Astrocyte (in vitro differentiated cells and primary cell): Measurements from ENCODE around the gene NBPF1. TPM values are rescaled to one million over a fixed set of nuclear protein-coding genes. Genes with fewer than 3 reads are reported as not detected.
A peak's percentile ranks its signal among the peaks of the same experiment; 100 is the strongest.
"Not testable (repeated sequence)": the region's sequence is repeated elsewhere in the genome, so short reads cannot be mapped to it uniquely, and the experiment has no call there.

Experiments
- DNase-seq: peaks from one replicate; pipeline ENCODE4 v3.0.0-alpha.2; 2010; ENCODE audit warnings: low read depth
- FAIRE-seq: peaks from 2 replicates; lab custom pipeline; 2011; peaks lifted over from hg19 to GRCh38; lab: Jason Lieb, UNC
- H2AFZ ChIP-seq: 2 replicates; pipeline ENCODE4 v1.6.0; 2012; ENCODE audit warnings: low read depth, low read length, inconsistent platforms
- H3K27ac ChIP-seq: 2 replicates; pipeline ENCODE4 v1.5.1; 2011; ENCODE audit warnings: low read depth, low read length, inconsistent platforms
- H3K27me3 ChIP-seq: 2 replicates; pipeline ENCODE4 v1.6.0; 2011; ENCODE audit warnings: low read length, inconsistent platforms; ENCODE audit not compliant: insufficient read depth
- H3K36me3 ChIP-seq: 2 replicates; pipeline ENCODE4 v1.5.1; 2011; ENCODE audit warnings: low read length, inconsistent platforms; ENCODE audit not compliant: insufficient read depth
- H3K4me1 ChIP-seq: 2 replicates; pipeline ENCODE4 v1.5.1; 2011; ENCODE audit warnings: low read length, inconsistent platforms; ENCODE audit not compliant: insufficient read depth
- H3K4me2 ChIP-seq: 2 replicates; pipeline ENCODE4 v1.6.0; 2012; ENCODE audit warnings: low read length, inconsistent platforms
- H3K4me3 ChIP-seq: 2 replicates; pipeline ENCODE4 v1.5.1; 2011; ENCODE audit warnings: low read depth, mild to moderate bottlenecking, low read length, inconsistent platforms; ENCODE audit not compliant: insufficient read depth
- H3K79me2 ChIP-seq: 2 replicates; pipeline ENCODE4 v1.6.0; 2012; ENCODE audit warnings: mild to moderate bottlenecking, low read length, inconsistent platforms; ENCODE audit not compliant: insufficient read depth
- H3K9ac ChIP-seq: 2 replicates; pipeline ENCODE4 v1.6.0; 2012; ENCODE audit warnings: mild to moderate bottlenecking, low read length, inconsistent platforms
- H3K9me3 ChIP-seq: 2 replicates; pipeline ENCODE4 v1.5.1; 2012; ENCODE audit warnings: low read depth, mild to moderate bottlenecking, low read length, inconsistent platforms; ENCODE audit not compliant: insufficient read depth
- H4K20me1 ChIP-seq: 2 replicates; pipeline ENCODE4 v1.6.0; 2012; ENCODE audit warnings: low read length, inconsistent platforms; ENCODE audit not compliant: insufficient read depth
- H3K27ac Mint-ChIP-seq: one replicate; pipeline ENCODE4 v1.8.0; 2021; ENCODE audit warnings: mild to moderate bottlenecking, mixed read lengths; ENCODE audit not compliant: unreplicated experiment
- H3K27me3 Mint-ChIP-seq: one replicate; pipeline ENCODE4 v1.8.0; 2021; ENCODE audit warnings: low read depth, mixed read lengths; ENCODE audit not compliant: unreplicated experiment
- H3K36me3 Mint-ChIP-seq: one replicate; pipeline ENCODE4 v1.8.0; 2021; ENCODE audit warnings: low read depth, mixed read lengths; ENCODE audit not compliant: unreplicated experiment
- H3K4me1 Mint-ChIP-seq: one replicate; pipeline ENCODE4 v1.8.0; 2021; ENCODE audit warnings: low read depth, mixed read lengths; ENCODE audit not compliant: unreplicated experiment
- H3K4me3 Mint-ChIP-seq: one replicate; pipeline ENCODE4 v1.8.0; 2021; ENCODE audit warnings: mild to moderate bottlenecking, moderate library complexity, mixed read lengths; ENCODE audit not compliant: unreplicated experiment
- H3K9me3 Mint-ChIP-seq: one replicate; pipeline ENCODE4 v1.8.0; 2021; ENCODE audit warnings: mild to moderate bottlenecking, mixed read lengths; ENCODE audit not compliant: unreplicated experiment
- total RNA-seq: library from RNA; stranded (reverse); gene quantifications from 2 replicates; pipeline ENCODE4 v1.2.1, GENCODE V29; 2021

Gene NBPF1
- total RNA-seq, 1 donor from 2014 or later: 23.1 TPM

DNA sequence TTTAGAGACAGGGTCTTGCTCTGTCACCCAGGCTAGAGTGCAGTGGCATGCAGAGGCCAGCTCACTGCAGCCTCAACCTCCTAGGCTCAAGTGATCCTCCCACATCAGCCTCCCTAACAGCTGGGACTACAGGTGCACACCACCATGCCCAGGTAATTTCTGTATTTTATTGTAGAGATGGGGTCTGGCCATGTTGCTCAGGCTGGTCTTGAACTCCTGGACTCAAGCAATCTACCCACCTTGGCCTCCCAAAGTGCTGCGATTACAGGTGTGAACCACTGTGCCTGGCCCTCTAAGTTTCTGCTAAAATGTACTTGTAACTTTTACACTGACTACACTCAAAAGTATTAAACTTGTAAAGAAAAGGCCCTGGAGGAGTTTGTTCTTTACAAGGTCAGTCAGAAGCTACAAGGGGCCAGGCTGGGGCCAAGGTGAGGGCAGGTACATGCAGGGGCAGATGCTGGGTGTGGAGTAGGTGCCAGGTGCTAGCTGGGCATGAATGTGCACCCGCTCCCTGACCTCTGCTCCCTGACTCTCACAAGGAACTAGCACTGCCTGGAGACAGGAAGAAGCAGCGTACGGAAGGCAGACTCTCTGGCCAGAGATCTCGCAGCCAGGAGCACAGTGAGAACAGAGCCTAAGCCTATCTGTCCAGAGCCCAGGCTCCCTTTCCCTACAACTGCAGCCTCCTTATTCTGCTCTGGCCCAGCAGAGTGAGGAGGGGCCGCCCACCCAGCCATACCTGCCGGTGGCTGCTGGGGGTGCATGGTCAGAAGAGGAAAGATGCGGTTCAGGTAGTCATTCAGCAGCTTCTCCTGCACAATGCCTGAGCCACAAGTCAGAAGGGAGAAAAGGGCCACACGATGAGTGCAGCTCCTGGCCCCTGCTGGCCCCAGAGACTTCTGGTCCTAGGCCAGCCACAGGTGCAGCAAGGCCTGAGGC, 28.9 kb upstream of the NBPF1 start:
- H3K27ac Mint-ChIP-seq, H3K4me2 ChIP-seq, H3K4me3 Mint-ChIP-seq, H3K36me3 ChIP-seq, H3K9me3 Mint-ChIP-seq, H3K4me3 ChIP-seq, H2AFZ ChIP-seq, H3K27ac ChIP-seq, DNase-seq, H3K27me3 ChIP-seq, H3K27me3 Mint-ChIP-seq, FAIRE-seq, H3K4me1 Mint-ChIP-seq, H3K9me3 ChIP-seq, H3K36me3 Mint-ChIP-seq: not testable (repeated sequence)
- Histone ChIP-seq H3K4me1 (peaks cover 19% of the 10 kb centered on the region), H3K9ac (peak overlapping the region; percentile 2), H4K20me1 (peaks cover 20% of the 10 kb centered on the region), H3K79me2 (peaks cover 61% of the 10 kb centered on the region)

DNA sequence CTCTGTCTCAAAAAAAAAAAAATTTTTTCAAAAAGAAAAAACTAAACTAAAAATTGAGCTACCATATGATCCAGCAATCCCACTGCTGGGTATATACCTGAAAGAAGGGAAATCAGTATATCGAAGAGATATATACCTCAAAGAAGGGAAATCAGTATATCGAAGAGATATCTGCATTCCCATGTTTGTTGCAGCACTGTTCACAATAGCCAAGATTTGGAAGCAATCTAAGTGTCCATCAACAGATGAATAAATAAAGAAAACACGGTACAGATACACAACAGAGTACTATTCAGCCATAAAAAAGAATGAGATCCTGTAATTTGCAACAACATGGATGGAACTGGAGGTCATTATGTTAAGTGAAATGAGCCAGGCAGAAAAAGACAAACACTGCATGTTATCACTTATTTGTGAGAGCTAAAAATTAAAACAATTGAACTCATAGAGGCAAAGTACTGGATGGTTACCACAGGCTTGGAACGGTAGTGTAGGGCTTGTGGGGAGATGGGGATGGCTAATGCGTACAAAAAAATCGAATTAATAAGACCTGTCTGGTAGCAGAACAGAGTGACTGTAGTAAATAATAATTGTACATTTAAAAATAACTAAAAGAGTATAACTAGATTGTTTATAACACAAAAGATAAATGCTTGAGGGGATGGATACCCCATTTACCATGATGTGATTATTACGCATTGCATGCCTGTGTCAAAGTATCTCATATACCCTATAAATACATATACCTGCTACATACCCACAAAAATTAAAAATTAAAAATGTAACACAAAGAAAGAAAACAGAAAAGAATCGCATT, 28.0 kb upstream of the NBPF1 start:
- H3K4me1 Mint-ChIP-seq, H3K4me3 ChIP-seq, H3K9ac ChIP-seq, H3K36me3 ChIP-seq, H3K27ac Mint-ChIP-seq, H3K9me3 Mint-ChIP-seq, H3K9me3 ChIP-seq, H3K36me3 Mint-ChIP-seq, H3K4me2 ChIP-seq, FAIRE-seq, H2AFZ ChIP-seq, H3K27ac ChIP-seq, H3K27me3 ChIP-seq, H3K4me3 Mint-ChIP-seq, H3K27me3 Mint-ChIP-seq, DNase-seq: not testable (repeated sequence)
- peaks cover 67% of the 10 kb centered on the region for H3K79me2 ChIP-seq
- peaks cover 19% of the 10 kb centered on the region for H3K4me1 ChIP-seq
- peaks cover 28% of the 10 kb centered on the region for H4K20me1 ChIP-seq

GRCh38 chr1:16639091-16640031, 26.0 kb upstream of the NBPF1 start:
- not testable (repeated sequence) for H3K9me3 ChIP-seq, H3K9me3 Mint-ChIP-seq, H3K4me1 Mint-ChIP-seq, H2AFZ ChIP-seq, H3K4me2 ChIP-seq, H3K9ac ChIP-seq, H3K4me3 ChIP-seq, H3K4me3 Mint-ChIP-seq, DNase-seq, H3K27ac Mint-ChIP-seq, H3K27me3 ChIP-seq, H3K27ac ChIP-seq, FAIRE-seq, H3K36me3 Mint-ChIP-seq, H3K36me3 ChIP-seq, H3K27me3 Mint-ChIP-seq
- Histone ChIP-seq H3K4me1 (peaks cover 12% of the 10 kb centered on the region), H3K79me2 (peaks cover 70% of the 10 kb centered on the region), H4K20me1 (peaks cover 40% of the 10 kb centered on the region)

GRCh38 chr1:16637941-16638778, 24.8 kb upstream of the NBPF1 start:
- H3K9ac ChIP-seq, H3K9me3 Mint-ChIP-seq, H3K4me1 Mint-ChIP-seq, H3K36me3 ChIP-seq, H3K27me3 Mint-ChIP-seq, H2AFZ ChIP-seq, DNase-seq, H3K4me3 ChIP-seq, H3K27ac Mint-ChIP-seq, H3K4me1 ChIP-seq, H3K27me3 ChIP-seq, FAIRE-seq, H3K36me3 Mint-ChIP-seq, H3K9me3 ChIP-seq, H3K27ac ChIP-seq, H3K4me2 ChIP-seq, H3K4me3 Mint-ChIP-seq: not testable (repeated sequence)
- Histone ChIP-seq H3K79me2 (peaks cover 58% of the 10 kb centered on the region), H4K20me1 (peaks cover 41% of the 10 kb centered on the region)

DNA sequence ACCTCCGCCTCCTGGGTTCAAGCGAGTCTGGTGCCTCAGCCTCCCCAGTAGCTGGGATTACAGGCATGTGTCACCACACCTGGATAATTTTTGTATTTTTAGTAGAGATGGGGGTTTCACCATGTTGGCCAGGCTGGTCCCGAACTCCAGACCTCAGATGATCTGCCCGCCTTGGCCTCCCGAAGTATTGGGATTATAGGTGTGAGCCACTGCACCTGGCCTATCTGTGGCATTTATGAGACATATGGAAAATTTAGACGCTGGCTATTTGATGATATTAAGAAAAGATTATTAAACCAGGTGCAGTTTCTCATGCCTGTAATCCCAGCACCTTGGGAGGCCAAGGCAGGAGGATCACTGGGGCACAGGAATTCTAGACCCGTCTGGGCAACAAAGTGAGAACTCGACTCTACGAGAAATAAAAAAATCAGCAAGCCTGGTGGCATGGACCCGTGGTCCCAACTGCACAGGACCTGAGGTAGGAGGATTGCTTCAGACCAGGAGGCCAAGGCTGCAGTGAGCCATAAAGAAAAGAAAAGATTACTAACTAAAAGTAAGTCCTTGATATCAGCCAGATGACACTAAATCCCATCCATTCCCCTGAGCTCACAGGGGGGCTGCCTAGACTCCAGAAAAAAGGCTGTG, 23.3 kb upstream of the NBPF1 start:
- H3K36me3 ChIP-seq, H3K4me3 Mint-ChIP-seq, H3K4me1 Mint-ChIP-seq, H3K9ac ChIP-seq, H3K9me3 Mint-ChIP-seq, H2AFZ ChIP-seq, H3K4me2 ChIP-seq, H3K4me1 ChIP-seq, H3K27ac Mint-ChIP-seq, DNase-seq, H3K27me3 ChIP-seq, H3K4me3 ChIP-seq, H3K27me3 Mint-ChIP-seq, H3K27ac ChIP-seq, H3K9me3 ChIP-seq, FAIRE-seq: not testable (repeated sequence)
- H3K79me2 ChIP-seq: peaks cover 44% of the 10 kb centered on the region
- H3K36me3 Mint-ChIP-seq: peaks cover 18% of the 10 kb centered on the region
- H4K20me1 ChIP-seq: peaks cover 45% of the 10 kb centered on the region
